ENCODE results near the gene SMPX. TPM values are rescaled to one million over a fixed set of nuclear protein-coding genes. Genes with fewer than 3 reads are reported as not detected.

The SMPX gene
- total RNA-seq, 2 donors from 2014 or later, result not detected

DNA sequence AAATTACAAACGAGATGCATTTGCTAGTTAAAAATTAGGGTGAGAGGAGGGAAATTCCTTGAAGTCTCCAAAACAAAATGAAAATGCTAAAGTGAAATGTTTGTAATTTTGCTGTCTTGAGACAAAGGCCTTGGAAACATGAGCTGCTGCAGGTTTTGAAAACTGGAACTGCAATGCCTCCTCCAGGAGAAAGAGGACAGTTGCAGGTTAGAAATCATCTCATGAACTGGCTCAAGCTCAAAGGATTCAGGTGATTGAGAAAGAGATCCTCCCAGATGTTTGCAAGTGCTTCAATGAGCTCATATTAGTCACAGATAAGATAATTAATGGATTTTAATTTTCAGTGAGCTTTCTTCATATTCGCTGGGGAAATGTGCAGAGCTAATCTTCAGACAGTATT is 32.4 kb downstream of the SMPX start:
- WGBS, 2 donors, result 16 to 27% methylated on average over 2 of the region's 2 CpGs
- DNase-seq (no peak), ATAC-seq (no peak)
- H3K9me3 ChIP-seq, result no peaks in the 10 kb centered on the region
- H3K27me3 ChIP-seq, result no peaks in the 10 kb centered on the region
- H3K27ac ChIP-seq, result no peak overlapping the region
- H3K4me1 ChIP-seq, result no peaks in the 10 kb centered on the region
- no peak for TF ChIP-seq POLR2A (IDR thresholded peaks at IDR 0.05)
- TF ChIP-seq, protein P1, sequence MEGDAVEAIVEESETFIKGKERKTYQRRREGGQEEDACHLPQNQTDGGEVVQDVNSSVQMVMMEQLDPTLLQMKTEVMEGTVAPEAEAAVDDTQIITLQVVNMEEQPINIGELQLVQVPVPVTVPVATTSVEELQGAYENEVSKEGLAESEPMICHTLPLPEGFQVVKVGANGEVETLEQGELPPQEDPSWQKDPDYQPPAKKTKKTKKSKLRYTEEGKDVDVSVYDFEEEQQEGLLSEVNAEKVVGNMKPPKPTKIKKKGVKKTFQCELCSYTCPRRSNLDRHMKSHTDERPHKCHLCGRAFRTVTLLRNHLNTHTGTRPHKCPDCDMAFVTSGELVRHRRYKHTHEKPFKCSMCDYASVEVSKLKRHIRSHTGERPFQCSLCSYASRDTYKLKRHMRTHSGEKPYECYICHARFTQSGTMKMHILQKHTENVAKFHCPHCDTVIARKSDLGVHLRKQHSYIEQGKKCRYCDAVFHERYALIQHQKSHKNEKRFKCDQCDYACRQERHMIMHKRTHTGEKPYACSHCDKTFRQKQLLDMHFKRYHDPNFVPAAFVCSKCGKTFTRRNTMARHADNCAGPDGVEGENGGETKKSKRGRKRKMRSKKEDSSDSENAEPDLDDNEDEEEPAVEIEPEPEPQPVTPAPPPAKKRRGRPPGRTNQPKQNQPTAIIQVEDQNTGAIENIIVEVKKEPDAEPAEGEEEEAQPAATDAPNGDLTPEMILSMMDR (IDR thresholded peaks at IDR 0.05), result peak in 4 of 7 experiments; percentile 15 to 46 (median 32)
- H3K36me3 ChIP-seq (replicated peaks in 1 of 2; ENCODE audit: insufficient read depth in 1 of 2, low read depth in 2 of 2), result no peaks in the 10 kb centered on the region
- no peak overlapping the region for H3K4me3 ChIP-seq
- intact Hi-C loops (cut with DNase I), result no loop called here

DNA sequence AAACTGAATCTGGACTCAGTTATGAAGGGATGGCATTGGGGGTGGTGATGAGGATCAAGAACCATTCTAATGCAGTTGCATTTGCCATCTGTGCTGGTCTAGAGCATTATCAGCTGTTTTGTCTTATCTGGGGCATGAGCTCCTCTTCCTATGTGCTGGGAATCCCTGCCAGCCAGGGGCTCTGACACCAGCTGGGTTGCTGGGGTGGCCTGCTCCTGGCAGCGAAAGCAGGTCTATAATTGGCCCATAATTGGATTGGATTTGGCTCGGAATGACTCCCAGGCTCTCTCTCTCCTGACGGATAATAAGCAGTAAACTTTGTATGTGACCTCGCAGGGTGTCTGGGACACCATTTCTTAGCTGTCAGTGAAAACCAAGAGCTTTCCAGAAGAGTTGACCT is 34.1 kb downstream of the SMPX start:
- WGBS, 2 donors, result 65 to 100% methylated on average over 2 of the region's 4 CpGs
- no peaks in the 10 kb centered on the region for H3K4me1 ChIP-seq
- intact Hi-C loops (cut with DNase I), result no loop called here
- no peaks in the 10 kb centered on the region for H3K36me3 ChIP-seq (replicated peaks in 1 of 2; ENCODE audit: insufficient read depth in 1 of 2, low read depth in 2 of 2)
- no peak for DNase-seq
- TF ChIP-seq, protein P1 (IDR thresholded peaks at IDR 0.05), result no peak
- no peak for TF ChIP-seq POLR2A (IDR thresholded peaks at IDR 0.05)
- ATAC-seq, result no peak
- no peak overlapping the region for H3K27ac ChIP-seq
- H3K4me3 ChIP-seq, result no peak overlapping the region
- H3K9me3 ChIP-seq, result no peaks in the 10 kb centered on the region
- H3K27me3 ChIP-seq, result no peaks in the 10 kb centered on the region

DNA sequence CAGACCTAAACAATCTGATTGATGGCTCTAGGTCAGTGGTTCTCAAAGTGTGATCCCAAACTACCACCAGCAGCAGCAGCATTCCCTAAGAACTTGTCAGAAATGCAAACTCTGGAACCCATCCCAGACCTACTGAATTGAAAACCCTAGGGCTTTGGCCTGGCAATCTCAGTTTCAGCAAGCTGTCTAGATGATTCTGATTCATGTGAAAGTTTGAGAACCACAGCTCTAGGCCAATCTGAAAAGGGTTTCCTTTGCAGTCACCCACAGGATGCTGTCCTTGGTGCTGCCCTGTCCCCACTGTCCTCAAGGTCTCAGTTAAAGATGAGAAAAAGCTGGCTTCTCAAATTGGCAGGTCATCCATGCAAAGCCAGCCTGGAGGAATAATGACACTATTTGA is 34.8 kb downstream of the SMPX start:
- Histone ChIP-seq H3K36me3 (replicated peaks in 1 of 2; ENCODE audit: insufficient read depth in 1 of 2, low read depth in 2 of 2) (no peaks in the 10 kb centered on the region), H3K27me3 (no peaks in the 10 kb centered on the region), H3K9me3 (no peaks in the 10 kb centered on the region), H3K4me3 (no peak overlapping the region), H3K27ac (no peak overlapping the region), H3K4me1 (no peaks in the 10 kb centered on the region)
- intact Hi-C loops (cut with DNase I), result no loop called here
- TF ChIP-seq, protein P1 (IDR thresholded peaks at IDR 0.05), result no peak
- TF ChIP-seq POLR2A (IDR thresholded peaks at IDR 0.05), result no peak
- DNase-seq (no peak), ATAC-seq (no peak)

DNA sequence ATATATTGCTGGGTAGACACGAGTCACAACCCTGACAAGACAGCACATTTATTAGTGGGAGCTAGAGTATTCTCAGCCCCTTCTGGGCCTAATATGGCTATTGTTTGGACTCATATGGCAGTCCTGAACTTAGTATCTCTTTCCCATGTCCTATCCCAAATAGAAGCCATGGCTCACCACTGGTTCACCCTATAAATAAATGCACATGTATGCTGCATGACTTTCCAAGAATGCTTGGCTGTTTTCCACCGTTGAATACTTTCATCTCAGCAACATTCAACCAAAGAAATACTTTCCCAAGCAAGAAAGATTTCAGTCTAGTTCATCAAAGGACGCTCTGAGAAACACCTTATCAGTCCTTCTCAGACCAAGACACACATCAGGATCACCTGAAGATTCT is 36.7 kb downstream of the SMPX start:
- intact Hi-C loops (cut with DNase I), result no loop called here
- ATAC-seq, result no peak
- no peaks in the 10 kb centered on the region for H3K36me3 ChIP-seq (replicated peaks in 1 of 2; ENCODE audit: insufficient read depth in 1 of 2, low read depth in 2 of 2)
- no peak for TF ChIP-seq POLR2A (IDR thresholded peaks at IDR 0.05)
- TF ChIP-seq, protein P1 (IDR thresholded peaks at IDR 0.05), result no peak
- H3K27ac ChIP-seq, result no peak overlapping the region
- 61 to 70% methylated on average over 3 of the region's 3 CpGs for WGBS, 2 donors
- no peaks in the 10 kb centered on the region for H3K9me3 ChIP-seq
- H3K27me3 ChIP-seq, result no peaks in the 10 kb centered on the region
- no peaks in the 10 kb centered on the region for H3K4me1 ChIP-seq
- no peak for DNase-seq
- H3K4me3 ChIP-seq, result no peak overlapping the region

DNA sequence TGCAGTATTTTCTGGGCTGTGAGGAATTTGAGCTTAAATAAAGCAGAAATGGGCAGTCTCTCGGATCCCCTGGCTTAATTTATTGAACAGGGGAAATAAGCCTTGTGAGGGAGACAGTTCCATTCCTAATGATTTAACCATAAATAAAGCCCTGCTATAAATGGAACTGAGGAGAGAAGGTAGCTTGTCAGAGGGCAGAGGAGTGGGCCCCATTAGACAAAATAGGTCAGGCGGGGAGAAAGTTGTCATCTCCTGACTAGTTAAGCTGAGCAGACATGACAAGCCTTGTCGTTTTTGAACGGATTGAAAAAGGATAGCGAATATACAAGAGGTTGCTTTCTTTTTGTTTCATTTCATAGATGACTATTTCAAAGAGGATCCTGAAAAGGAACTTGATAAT is 39.3 kb downstream of the SMPX start:
- no peaks in the 10 kb centered on the region for H3K27me3 ChIP-seq
- no peaks in the 10 kb centered on the region for H3K36me3 ChIP-seq (replicated peaks in 1 of 2; ENCODE audit: insufficient read depth in 1 of 2, low read depth in 2 of 2)
- DNase-seq (no peak), ATAC-seq (no peak)
- no peak overlapping the region for H3K27ac ChIP-seq
- H3K4me1 ChIP-seq, result no peaks in the 10 kb centered on the region
- TF ChIP-seq, protein P1 (IDR thresholded peaks at IDR 0.05), result no peak
- no peak for TF ChIP-seq POLR2A (IDR thresholded peaks at IDR 0.05)
- no peaks in the 10 kb centered on the region for H3K9me3 ChIP-seq
- 75 to 80% methylated on average over 5 of the region's 5 CpGs for WGBS, 2 donors
- intact Hi-C loops (cut with DNase I), result no loop called here
- H3K4me3 ChIP-seq, result no peak overlapping the region
